Measurements from ENCODE around the gene CAPN2. TPM values are rescaled to one million over a fixed set of nuclear protein-coding genes. Genes with fewer than 3 reads are reported as not detected.
A peak's percentile ranks its signal among the peaks of the same experiment; 100 is the strongest.

Gene CAPN2
- total RNA-seq, 2 donors from 2014 or later: 88.5 to 156 TPM

DNA sequence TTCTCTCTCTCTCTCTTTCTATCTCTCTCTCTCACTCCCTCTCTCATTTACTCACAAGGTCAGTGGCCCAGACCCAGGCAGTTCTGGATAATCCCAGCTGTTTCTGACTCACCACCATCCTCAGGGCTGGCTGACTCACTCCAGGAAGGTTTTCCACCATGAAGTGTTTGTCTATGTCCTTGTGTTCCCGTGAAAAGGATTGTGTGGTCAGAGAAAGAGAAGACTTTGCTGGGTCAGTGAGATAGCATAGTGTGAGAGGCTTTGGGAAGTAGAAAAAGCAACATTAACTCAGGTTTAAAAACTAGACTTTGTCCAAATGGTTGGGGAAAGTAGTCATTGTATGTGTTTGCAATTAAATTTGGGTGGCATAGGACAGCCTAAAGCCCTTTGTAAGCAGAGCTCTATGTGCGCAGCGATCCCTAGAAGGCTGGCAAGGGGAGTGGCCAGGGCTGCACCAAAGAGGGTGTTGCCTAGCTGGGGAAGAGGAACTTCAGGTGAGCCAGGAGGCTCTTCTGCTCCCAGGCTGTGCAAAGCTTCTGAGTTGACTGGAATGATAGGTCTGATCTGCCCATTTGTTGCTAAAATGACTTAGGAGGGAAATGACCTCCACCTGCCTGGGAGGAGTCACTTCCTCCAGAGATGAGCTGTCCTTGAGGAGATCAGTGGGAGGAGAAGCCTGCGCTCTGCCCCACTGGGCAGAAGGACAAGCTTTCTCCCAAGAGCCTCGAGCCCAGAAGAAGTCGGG is 4.9 kb upstream of the CAPN2 start:
- DNase-seq (ENCODE audit: low spot score): peak; percentile 61
- 35% methylated on average over 6 of the region's 6 CpGs for WGBS
- intact Hi-C loops (cut with DNase I): no loop called here
- Histone ChIP-seq H3K4me1 (replicated peaks) (peaks cover 7% of the 10 kb centered on the region), H3K27me3 (replicated peaks; ENCODE audit: insufficient read depth) (no peaks in the 10 kb centered on the region), H3K27ac (peak overlapping the region; percentile 21 to 35), H3K9me3 (no peaks in the 10 kb centered on the region), H3K36me3 (no peaks in the 10 kb centered on the region), H3K4me3 (no peak overlapping the region)
- TF ChIP-seq POLR2A (IDR thresholded peaks at IDR 0.05): no peak
- TF ChIP-seq, protein P1, sequence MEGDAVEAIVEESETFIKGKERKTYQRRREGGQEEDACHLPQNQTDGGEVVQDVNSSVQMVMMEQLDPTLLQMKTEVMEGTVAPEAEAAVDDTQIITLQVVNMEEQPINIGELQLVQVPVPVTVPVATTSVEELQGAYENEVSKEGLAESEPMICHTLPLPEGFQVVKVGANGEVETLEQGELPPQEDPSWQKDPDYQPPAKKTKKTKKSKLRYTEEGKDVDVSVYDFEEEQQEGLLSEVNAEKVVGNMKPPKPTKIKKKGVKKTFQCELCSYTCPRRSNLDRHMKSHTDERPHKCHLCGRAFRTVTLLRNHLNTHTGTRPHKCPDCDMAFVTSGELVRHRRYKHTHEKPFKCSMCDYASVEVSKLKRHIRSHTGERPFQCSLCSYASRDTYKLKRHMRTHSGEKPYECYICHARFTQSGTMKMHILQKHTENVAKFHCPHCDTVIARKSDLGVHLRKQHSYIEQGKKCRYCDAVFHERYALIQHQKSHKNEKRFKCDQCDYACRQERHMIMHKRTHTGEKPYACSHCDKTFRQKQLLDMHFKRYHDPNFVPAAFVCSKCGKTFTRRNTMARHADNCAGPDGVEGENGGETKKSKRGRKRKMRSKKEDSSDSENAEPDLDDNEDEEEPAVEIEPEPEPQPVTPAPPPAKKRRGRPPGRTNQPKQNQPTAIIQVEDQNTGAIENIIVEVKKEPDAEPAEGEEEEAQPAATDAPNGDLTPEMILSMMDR (IDR thresholded peaks at IDR 0.05): no peak
- TF ChIP-seq POLR2AphosphoS5 (IDR thresholded peaks at IDR 0.05): peak; percentile 77

DNA sequence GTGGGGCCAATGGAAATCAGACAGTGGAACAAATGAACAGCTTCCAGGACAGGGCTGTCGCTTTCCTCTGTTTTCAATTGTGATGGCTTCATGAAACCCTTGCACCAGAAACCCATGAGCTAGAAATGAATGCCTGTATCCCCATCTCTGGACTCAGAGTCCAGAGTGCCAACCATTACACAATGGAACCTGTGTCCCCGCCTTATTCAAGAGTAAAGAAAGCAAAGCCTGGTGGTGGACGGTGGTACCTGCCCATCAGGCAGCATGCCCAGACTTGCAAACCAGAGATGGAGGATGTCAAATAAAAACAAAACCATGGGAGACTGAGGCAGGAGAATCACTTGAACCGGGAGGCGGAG is 4.4 kb upstream of the CAPN2 start:
- TF ChIP-seq, protein P1 (IDR thresholded peaks at IDR 0.05): peak in 1 of 4 experiments; percentile 41
- TF ChIP-seq POLR2A (IDR thresholded peaks at IDR 0.05): no peak
- TF ChIP-seq POLR2AphosphoS5 (IDR thresholded peaks at IDR 0.05): no peak
- Histone ChIP-seq H3K4me3 (no peak overlapping the region), H3K27ac (peak overlapping the region in 1 of 2 donors; percentile 35), H3K36me3 (no peaks in the 10 kb centered on the region), H3K9me3 (no peaks in the 10 kb centered on the region), H3K4me1 (replicated peaks) (peaks cover 7% of the 10 kb centered on the region), H3K27me3 (replicated peaks; ENCODE audit: insufficient read depth) (no peaks in the 10 kb centered on the region)
- intact Hi-C loops (cut with DNase I): no loop called here
- DNase-seq (ENCODE audit: low spot score): no peak
- WGBS: 49% methylated on average over 5 of the region's 5 CpGs

DNA sequence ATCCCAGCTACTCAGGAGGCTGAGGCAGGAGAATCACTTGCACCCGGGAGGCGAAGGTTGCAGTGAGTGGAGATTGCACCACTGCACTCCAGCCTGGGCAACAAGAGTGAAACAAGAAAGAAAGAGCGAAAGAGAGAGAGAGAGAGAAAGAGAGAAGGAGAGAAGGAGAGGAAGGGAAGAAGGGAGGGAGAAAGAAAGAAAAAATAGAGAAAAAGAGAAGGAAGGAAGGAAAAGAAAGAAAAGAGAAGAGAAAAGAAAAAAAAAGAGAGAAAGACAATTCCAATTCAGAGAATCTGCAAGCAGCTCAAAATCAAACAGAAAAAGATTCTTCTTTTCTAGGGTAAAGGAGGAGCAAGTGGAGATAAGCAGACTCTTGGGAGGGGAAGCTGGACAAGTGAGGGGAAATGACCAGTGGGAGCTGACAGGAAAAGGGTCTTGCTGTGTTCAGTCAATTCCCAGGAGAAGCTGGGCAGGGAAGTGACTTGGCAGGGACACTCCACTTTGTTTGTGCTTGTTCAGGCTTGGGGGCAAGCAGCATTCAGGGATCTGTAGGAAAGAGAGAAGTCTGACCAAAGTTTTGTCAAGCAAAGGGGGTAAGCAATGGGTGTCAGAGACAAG is 3.6 kb upstream of the CAPN2 start:
- no peak overlapping the region for H3K27ac ChIP-seq
- no peak for DNase-seq (ENCODE audit: low spot score)
- no peaks in the 10 kb centered on the region for H3K9me3 ChIP-seq
- no peaks in the 10 kb centered on the region for H3K36me3 ChIP-seq
- TF ChIP-seq POLR2AphosphoS5 (IDR thresholded peaks at IDR 0.05) (no peak), POLR2A (IDR thresholded peaks at IDR 0.05) (no peak)
- TF ChIP-seq, protein P1 (IDR thresholded peaks at IDR 0.05): no peak
- intact Hi-C loops (cut with DNase I): no loop called here
- WGBS: 92% methylated on average over 3 of the region's 3 CpGs
- no peaks in the 10 kb centered on the region for H3K27me3 ChIP-seq (replicated peaks; ENCODE audit: insufficient read depth)
- no peak overlapping the region for H3K4me3 ChIP-seq
- peaks cover 11% of the 10 kb centered on the region for H3K4me1 ChIP-seq (replicated peaks)

DNA sequence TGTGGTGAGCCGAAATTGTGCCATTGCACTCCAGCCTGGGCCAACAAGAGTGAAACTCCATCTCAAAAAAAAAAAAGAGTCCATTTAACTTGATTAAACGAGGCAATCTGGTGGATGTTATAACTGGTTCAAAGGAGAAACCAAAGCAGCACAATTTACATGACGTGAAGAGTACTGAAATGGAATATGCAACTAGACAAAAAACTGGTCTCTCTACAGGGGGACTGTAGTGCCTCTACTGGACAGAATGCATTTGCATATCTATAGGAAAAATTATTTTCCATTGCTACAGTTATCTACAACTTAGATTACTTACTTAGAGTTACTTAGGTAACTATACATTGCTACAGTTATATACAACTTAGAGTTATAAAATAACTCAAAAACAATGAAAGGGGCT is 2.7 kb upstream of the CAPN2 start:
- no peak for DNase-seq (ENCODE audit: low spot score)
- intact Hi-C loops (cut with DNase I): no loop called here
- no peak overlapping the region for H3K4me3 ChIP-seq
- H3K4me1 ChIP-seq (replicated peaks): peaks cover 11% of the 10 kb centered on the region
- H3K27ac ChIP-seq: no peak overlapping the region
- H3K9me3 ChIP-seq: no peaks in the 10 kb centered on the region
- H3K27me3 ChIP-seq (replicated peaks; ENCODE audit: insufficient read depth): no peaks in the 10 kb centered on the region
- 76% methylated on average over 3 of the region's 3 CpGs for WGBS
- TF ChIP-seq, protein P1 (IDR thresholded peaks at IDR 0.05): no peak
- TF ChIP-seq POLR2AphosphoS5 (IDR thresholded peaks at IDR 0.05) (no peak), POLR2A (IDR thresholded peaks at IDR 0.05) (no peak)
- no peaks in the 10 kb centered on the region for H3K36me3 ChIP-seq

Data from prostate gland (tissue), 2 donors.